H7 (cell line): ENCODE measurements around the gene TRPT1. TPM values are rescaled to one million over a fixed set of nuclear protein-coding genes. Genes with fewer than 3 reads are reported as not detected.
"Not testable (repeated sequence)": the region's sequence is repeated elsewhere in the genome, so short reads cannot be mapped to it uniquely, and the experiment has no call there.

ENCODE experiments used
- DNase-seq: peaks from one replicate; pipeline ENCODE4 v3.0.0; 2012
- H3K27me3 ChIP-seq: 2 replicates; pipeline ENCODE4 v1.6.0; 2011; ENCODE audit warnings: mild to moderate bottlenecking, low read length; ENCODE audit not compliant: control insufficient read depth, insufficient read depth
- H3K36me3 ChIP-seq: replicated peaks from 2 replicates; pipeline ENCODE4 v1.5.1; 2011; ENCODE audit warnings: low read length; ENCODE audit not compliant: control insufficient read depth, insufficient read depth
- H3K4me3 ChIP-seq: 2 replicates; pipeline ENCODE4 v1.5.1; 2011; ENCODE audit warnings: low read depth, mild to moderate bottlenecking, control low read depth, low read length, moderate library complexity; ENCODE audit not compliant: insufficient read depth
- total RNA-seq: library from RNA; depleted of rRNA; stranded (reverse); fragments of >200 nt; shearing (Covaris generic); gene quantifications from 2 replicates; pipeline ENCODE4 v1.2.3, GENCODE V29; 2014

The TRPT1 gene
- total RNA-seq, 1 experiment from 2014 or later: 75.6 TPM

GRCh38 chr11:64251016-64251752 lies 25.2 kb upstream of the TRPT1 start, which contains the start of gene PLCB3:
PLCB3 (plus strand) TSS chr11:64251530; CDS start chr11:64251650, 120 bp downstream.
- H3K36me3 ChIP-seq: peaks cover 6% of the 10 kb centered on the region
- H3K4me3 ChIP-seq: peak within 1 kb of the TSS; percentile 84
- peak; percentile 99 for DNase-seq
- no peaks in the 10 kb centered on the region for H3K27me3 ChIP-seq

- DNase-seq: peak; percentile 85
- H3K27me3 ChIP-seq: no peaks in the 10 kb centered on the region
- peak overlapping the region; percentile 70 for H3K4me3 ChIP-seq
- H3K36me3 ChIP-seq: peaks cover 2% of the 10 kb centered on the region; the same call in 1 of the 2 replicates
These were observed 24.5 kb upstream of the TRPT1 start for GRCh38 chr11:64250415-64251015.

GRCh38 chr11:64249563-64250414 lies 23.8 kb upstream of the TRPT1 start:
- peak; percentile 84 for DNase-seq

GRCh38 chr11:64249038-64249437 lies 23.1 kb upstream of the TRPT1 start:
- Histone ChIP-seq H3K4me3 (no peak overlapping the region), H3K27me3 (no peaks in the 10 kb centered on the region), H3K36me3 (peaks cover 2% of the 10 kb centered on the region)
- DNase-seq: no peak

More at GRCh38 chr11:64249563-64250414, 23.8 kb upstream of the TRPT1 start:
- Histone ChIP-seq H3K36me3 (no peaks in the 10 kb centered on the region; the same call in 1 of the 2 replicates), H3K27me3 (no peaks in the 10 kb centered on the region), H3K4me3 (peak overlapping the region; percentile 70; the same call in 1 of the 2 replicates)

- peak; percentile 81 for DNase-seq
- H3K27me3 ChIP-seq: no peaks in the 10 kb centered on the region
- no peak overlapping the region for H3K4me3 ChIP-seq
- H3K36me3 ChIP-seq: peaks cover 6% of the 10 kb centered on the region
These were observed 22.6 kb upstream of the TRPT1 start for GRCh38 chr11:64248578-64248977.

DNA sequence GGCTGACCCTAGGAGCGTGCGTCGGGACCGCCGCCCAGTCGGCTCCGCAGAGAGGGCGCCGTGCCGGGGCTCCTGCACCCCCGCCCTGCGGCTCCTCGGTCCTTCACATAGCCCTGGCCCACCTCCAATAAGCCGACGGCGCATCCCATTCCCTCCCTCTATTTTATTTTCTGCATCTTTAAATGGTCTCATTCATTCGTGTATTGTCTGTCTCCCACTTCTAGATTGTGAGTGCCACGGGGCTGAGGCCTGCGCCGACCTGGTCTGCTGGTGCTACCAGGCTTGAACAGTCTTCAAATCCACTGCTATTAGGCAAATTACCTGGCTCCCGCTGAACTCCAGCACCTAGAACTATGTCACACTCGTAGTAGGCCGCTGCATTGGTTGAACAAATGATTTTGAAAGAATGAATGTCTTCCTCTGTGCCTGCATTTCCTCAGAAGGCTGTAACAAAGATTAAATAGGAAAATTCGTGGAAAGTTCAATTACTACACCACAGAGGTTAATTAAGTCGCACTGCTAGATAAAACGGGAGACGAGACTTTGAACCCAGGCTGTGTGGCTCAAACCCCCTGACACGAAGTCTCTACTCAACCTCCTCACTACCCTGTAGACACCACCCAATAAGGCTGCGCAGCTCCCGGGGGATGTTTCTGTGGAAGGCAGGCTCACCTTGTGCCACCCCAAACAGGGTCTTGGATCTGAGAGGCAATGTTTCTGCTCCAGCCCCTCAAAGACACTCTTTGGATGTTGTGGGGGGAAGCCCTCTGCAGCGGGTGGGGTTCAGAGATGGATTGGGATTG lies 21.9 kb upstream of the TRPT1 start:
- DNase-seq: no peak
- Histone ChIP-seq H3K27me3 (no peaks in the 10 kb centered on the region), H3K36me3 (peaks cover 10% of the 10 kb centered on the region), H3K4me3 (peak overlapping the region; percentile 55)

GRCh38 chr11:64246871-64247728 lies 21.1 kb upstream of the TRPT1 start, which contains the start of gene PPP1R14B:
PPP1R14B (minus strand) TSS chr11:64246943; CDS start chr11:64246673, 270 bp downstream.
- Histone ChIP-seq H3K27me3 (no peaks in the 10 kb centered on the region), H3K36me3 (peaks cover 10% of the 10 kb centered on the region), H3K4me3 (peak within 1 kb of the TSS; percentile 95)
- DNase-seq: peak; percentile 100

DNA sequence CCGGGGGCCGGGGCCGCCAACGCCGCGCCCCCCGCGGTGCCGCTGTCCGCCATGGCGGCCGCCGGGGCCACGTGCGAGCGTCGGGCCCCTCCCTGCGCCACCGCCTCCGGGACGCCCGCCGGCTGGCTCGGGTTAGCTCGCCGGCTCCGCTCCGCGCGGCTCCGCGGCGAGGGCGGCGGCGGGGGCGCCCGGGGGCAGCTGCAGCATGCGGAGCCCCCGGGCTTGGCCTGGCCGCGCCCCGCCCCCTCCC lies 20.6 kb upstream of the TRPT1 start:
- Histone ChIP-seq H3K36me3 (peaks cover 10% of the 10 kb centered on the region), H3K4me3 (peak overlapping the region; percentile 95)
- H3K27me3 ChIP-seq, DNase-seq: not testable (repeated sequence)

- H3K36me3 ChIP-seq: peaks cover 10% of the 10 kb centered on the region
- DNase-seq: peak; percentile 77
- peak overlapping the region; percentile 95 for H3K4me3 ChIP-seq
- no peaks in the 10 kb centered on the region for H3K27me3 ChIP-seq
These were observed 20.0 kb upstream of the TRPT1 start for GRCh38 chr11:64245797-64246620.

DNA sequence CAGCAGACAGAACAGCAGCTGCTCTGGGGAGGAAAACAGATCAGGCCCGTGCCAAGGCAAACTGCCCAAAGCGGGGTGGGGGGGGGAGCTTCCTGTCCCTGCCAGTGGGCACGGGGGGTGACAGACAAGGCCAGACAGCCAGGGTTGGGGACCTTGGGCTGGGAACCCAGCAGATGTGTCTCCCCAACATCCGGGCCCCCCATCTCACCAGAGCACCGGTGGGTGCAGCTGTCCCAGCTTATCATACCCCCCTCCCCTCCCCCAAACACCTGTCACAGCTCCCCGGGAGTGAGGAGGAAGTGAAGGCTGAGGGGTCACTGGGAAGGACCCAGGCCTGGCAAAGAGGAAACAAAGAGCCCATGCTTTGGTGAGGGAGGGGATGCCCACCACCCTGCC lies 19.4 kb upstream of the TRPT1 start:
- H3K27me3 ChIP-seq: no peaks in the 10 kb centered on the region
- peaks cover 10% of the 10 kb centered on the region for H3K36me3 ChIP-seq
- DNase-seq: no peak
- H3K4me3 ChIP-seq: peak overlapping the region; percentile 95

- Histone ChIP-seq H3K36me3 (peaks cover 10% of the 10 kb centered on the region), H3K27me3 (no peaks in the 10 kb centered on the region), H3K4me3 (peak overlapping the region; percentile 95; the same call in 1 of the 2 replicates)
- DNase-seq: no peak
These were observed 19.0 kb upstream of the TRPT1 start for GRCh38 chr11:64244966-64245365.

DNA sequence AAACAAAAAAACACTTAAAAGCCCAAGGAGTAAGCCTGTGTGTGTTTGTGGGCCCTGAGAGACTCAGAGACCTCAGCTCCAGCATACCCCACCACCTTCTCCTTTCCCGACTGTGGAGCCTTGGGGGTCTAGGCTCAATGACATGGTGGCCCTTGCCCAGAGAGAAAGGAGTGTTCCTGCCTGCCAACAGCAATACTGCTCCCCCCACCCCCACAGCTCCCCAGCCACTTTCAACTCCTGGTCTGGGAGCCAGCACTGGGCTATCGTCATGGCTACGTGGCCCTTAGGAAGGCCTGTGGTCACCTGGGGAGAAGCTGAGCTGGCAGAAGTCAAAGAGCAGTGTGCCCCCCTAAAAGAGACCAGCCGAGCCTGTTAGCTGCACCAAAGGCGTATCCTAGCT lies 18.1 kb upstream of the TRPT1 start:
- H3K36me3 ChIP-seq: peaks cover 10% of the 10 kb centered on the region
- no peak overlapping the region for H3K4me3 ChIP-seq
- no peaks in the 10 kb centered on the region for H3K27me3 ChIP-seq
- DNase-seq: no peak
